ENCODE results near the gene MED27. TPM values are rescaled to one million over a fixed set of nuclear protein-coding genes. Genes with fewer than 3 reads are reported as not detected.
A peak's percentile ranks its signal among the peaks of the same experiment; 100 is the strongest.

MED27 gene
- total and polyA plus RNA-seq, 9 of the 15 experiments (the other 6 are each of a cell fraction or from before 2014, with no cell fraction given): 24.4 to 91.0 (median 36.1) TPM

- no peak overlapping the region; the same call in 1 of the 2 replicates for H3K4me2 ChIP-seq (ENCODE audit: insufficient read depth, low read length)
- H3K4me3 ChIP-seq: no peak overlapping the region
- peaks cover 0 to 9% of the 10 kb centered on the region in 2 experiments; a peak in 3 of 5 replicates for H3K4me1 ChIP-seq (replicated peaks in 1 of 2; ENCODE audit: control insufficient read depth in 2 of 2, insufficient read depth in 2 of 2, low read length in 2 of 2)
- peak; percentile 99 for ATAC-seq
- peak; percentile 76 for FAIRE-seq
- no peaks in the 10 kb centered on the region for H3K9me1 ChIP-seq (ENCODE audit: control insufficient read depth, insufficient read depth, low read length)
- DNase-seq (ENCODE audit: extremely low read depth in 1 of 4, low spot score in 3 of 4): peak; percentile 38 to 59 (median 48)
- 25% methylated on average over 11 of the region's 11 CpGs for WGBS (ENCODE audit: insufficient coverage, low coverage, missing lambda C conversion rate)
- no peaks in the 10 kb centered on the region for H3K27me3 ChIP-seq (ENCODE audit: control insufficient read depth in 2 of 2, insufficient read depth in 2 of 2, low read length in 2 of 2)
- no peak for TF ChIP-seq FIP1L1 (IDR thresholded peaks at IDR 0.05; ENCODE audit: low read depth, low read length, poor library complexity, severe bottlenecking)
- TF ChIP-seq FOXK2 (conservative IDR thresholded peaks at IDR 0.05 in 1 of 2, IDR thresholded peaks at IDR 0.05 in 1 of 2; ENCODE audit: low read depth in 2 of 2): peak; percentile 23 to 26; a peak in 1 of 4 replicates
- TF ChIP-seq NRF1 (conservative IDR thresholded peaks at IDR 0.05 in 1 of 2, IDR thresholded peaks at IDR 0.05 in 1 of 2): peak in 1 of 2 experiments; percentile 28; a peak in 2 of 4 replicates
- TF ChIP-seq SIN3A (IDR thresholded peaks at IDR 0.05; ENCODE audit: borderline replicate concordance in 2 of 2, control insufficient read depth in 1 of 2, low read depth in 2 of 2, low read length in 2 of 2): 0 out of 4 replicates have a peak, but pooled peaks of 1 of the 2 experiments have one; percentile 8
- TF ChIP-seq, protein P1, sequence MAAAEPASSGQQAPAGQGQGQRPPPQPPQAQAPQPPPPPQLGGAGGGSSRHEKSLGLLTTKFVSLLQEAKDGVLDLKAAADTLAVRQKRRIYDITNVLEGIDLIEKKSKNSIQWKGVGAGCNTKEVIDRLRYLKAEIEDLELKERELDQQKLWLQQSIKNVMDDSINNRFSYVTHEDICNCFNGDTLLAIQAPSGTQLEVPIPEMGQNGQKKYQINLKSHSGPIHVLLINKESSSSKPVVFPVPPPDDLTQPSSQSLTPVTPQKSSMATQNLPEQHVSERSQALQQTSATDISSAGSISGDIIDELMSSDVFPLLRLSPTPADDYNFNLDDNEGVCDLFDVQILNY (CRISPR knock-in tag; IDR thresholded peaks at IDR 0.05): no peak
- TF ChIP-seq, protein P2, sequence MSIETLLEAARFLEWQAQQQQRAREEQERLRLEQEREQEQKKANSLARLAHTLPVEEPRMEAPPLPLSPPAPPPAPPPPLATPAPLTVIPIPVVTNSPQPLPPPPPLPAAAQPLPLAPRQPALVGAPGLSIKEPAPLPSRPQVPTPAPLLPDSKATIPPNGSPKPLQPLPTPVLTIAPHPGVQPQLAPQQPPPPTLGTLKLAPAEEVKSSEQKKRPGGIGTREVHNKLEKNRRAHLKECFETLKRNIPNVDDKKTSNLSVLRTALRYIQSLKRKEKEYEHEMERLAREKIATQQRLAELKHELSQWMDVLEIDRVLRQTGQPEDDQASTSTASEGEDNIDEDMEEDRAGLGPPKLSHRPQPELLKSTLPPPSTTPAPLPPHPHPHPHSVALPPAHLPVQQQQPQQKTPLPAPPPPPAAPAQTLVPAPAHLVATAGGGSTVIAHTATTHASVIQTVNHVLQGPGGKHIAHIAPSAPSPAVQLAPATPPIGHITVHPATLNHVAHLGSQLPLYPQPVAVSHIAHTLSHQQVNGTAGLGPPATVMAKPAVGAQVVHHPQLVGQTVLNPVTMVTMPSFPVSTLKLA (conservative IDR thresholded peaks at IDR 0.05): 0 out of 4 replicates have a peak, but pooled peaks of 1 of the 2 experiments have one; percentile 21
- peaks cover 3% of the 10 kb centered on the region; the same call in 1 of the 3 replicates for H3K36me3 ChIP-seq (ENCODE audit: control insufficient read depth, insufficient read depth, low read length)
- peak overlapping the region in 1 of 2 experiments; percentile 69; a peak in 1 of 4 replicates for H3K9ac ChIP-seq (ENCODE audit: insufficient read depth in 1 of 2, low read depth in 2 of 2, low read length in 2 of 2)
- no peaks in the 10 kb centered on the region for H3K9me3 ChIP-seq (replicated peaks; ENCODE audit: control insufficient read depth, insufficient read depth, low read depth, low read length)
- H3K27ac ChIP-seq (ENCODE audit: extremely low read depth, low read depth, low read length): no peak overlapping the region
- H2AFZ ChIP-seq (ENCODE audit: low read depth, low read length): no peak overlapping the region; the same call in 1 of the 2 replicates
- POLR2A ChIA-PET: interaction anchor here (0.9 kb wide), 1 partner anchor 26 kb away, joined by 3 read pairs; the partner anchor contains the start of gene MED27
- BruUV-seq (replicated peaks): no TSS peak
- peaks cover 15% of the 10 kb centered on the region for H3K79me2 ChIP-seq (ENCODE audit: control insufficient read depth, insufficient read depth, low read length)
- in situ Hi-C loops (cut with MboI) (no loop called here), intact Hi-C loops (cut with micrococcal nuclease) (no loop called here)
- CTCF ChIA-PET (ENCODE audit: low intra/inter-chr PET ratio): interaction anchor here (0.7 kb wide), 1 partner anchor 38 kb away, joined by 3 read pairs; no protein-coding TSS in a partner anchor
- H4K20me1 ChIP-seq (replicated peaks; ENCODE audit: control insufficient read depth, insufficient read depth, low read length): peaks cover 23% of the 10 kb centered on the region
Measured at GRCh38 chr9:132054024-132054423, 25.6 kb downstream of the MED27 start.

Measured in K562 (cell line).